ENCODE data around the gene SH3BGRL2. TPM values are rescaled to one million over a fixed set of nuclear protein-coding genes. Genes with fewer than 3 reads are reported as not detected.

Gene SH3BGRL2
- total and polyA plus RNA-seq, 2 experiments from 2014 or later: 8.4 to 24.5 TPM

DNA sequence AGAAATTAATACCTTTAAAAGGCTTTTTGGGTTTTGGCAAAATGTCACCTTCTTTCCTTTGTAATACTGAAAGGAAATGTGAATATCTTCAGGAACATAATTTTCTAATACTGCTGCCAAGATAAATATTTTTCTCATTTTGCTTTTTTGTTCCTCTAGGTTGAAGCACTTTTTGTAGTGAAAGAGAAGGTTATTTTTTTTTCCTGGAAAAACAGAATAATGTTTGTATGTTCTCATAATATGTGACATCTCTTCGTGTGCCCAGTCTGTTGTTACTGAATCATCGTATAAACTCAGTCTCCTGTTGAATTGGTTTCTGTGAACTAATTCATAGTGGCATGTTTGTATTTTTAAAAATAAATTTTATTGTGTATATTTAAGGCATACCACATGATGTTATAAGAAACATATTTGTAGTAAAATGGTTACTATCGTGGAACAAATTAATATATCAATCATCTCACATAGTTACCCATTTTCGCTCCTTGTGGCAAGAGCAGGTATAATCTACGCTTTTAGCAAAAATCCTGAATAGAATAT, 74.4 kb downstream of the SH3BGRL2 start:
- no peaks in the 10 kb centered on the region; the same call in 2 of the 3 replicates for H3K36me3 Mint-ChIP-seq (ENCODE audit: low read depth)
- no peak overlapping the region for H3K4me3 ChIP-seq
- DNase-seq (ENCODE audit: low spot score) (no peak), ATAC-seq (no peak)
- H3K27me3 Mint-ChIP-seq (ENCODE audit: insufficient read depth, low read depth, poor library complexity): no peaks in the 10 kb centered on the region
- no peaks in the 10 kb centered on the region for H3K79me2 ChIP-seq (replicated peaks; ENCODE audit: insufficient read depth)
- no peak for TF ChIP-seq EZH2 (IDR thresholded peaks at IDR 0.05; ENCODE audit: low read depth, unreplicated experiment)
- 0 out of 4 replicates have a peak, but pooled peaks of 1 of the 2 experiments have one; percentile 7 for TF ChIP-seq CTCF (conservative IDR thresholded peaks at IDR 0.05; ENCODE audit: low read depth in 2 of 2)
- no peaks in the 10 kb centered on the region for H3K4me1 ChIP-seq (ENCODE audit: insufficient read depth)
- H3F3A ChIP-seq (replicated peaks; ENCODE audit: low read depth): no peaks in the 10 kb centered on the region
- no peaks in the 10 kb centered on the region for H3K9me3 Mint-ChIP-seq
- no peaks in the 10 kb centered on the region for H3K9me2 ChIP-seq (ENCODE audit: insufficient read depth)
- no peaks in the 10 kb centered on the region for H3K36me3 ChIP-seq (ENCODE audit: insufficient read depth)
- H3K4me3 Mint-ChIP-seq: no peak overlapping the region
- peaks cover 16% of the 10 kb centered on the region for H3K4me1 Mint-ChIP-seq
- no peaks in the 10 kb centered on the region for H4K20me1 ChIP-seq (replicated peaks; ENCODE audit: insufficient read depth)
- no peaks in the 10 kb centered on the region for H3K27me3 ChIP-seq (ENCODE audit: insufficient read depth)
- H3K4me2 ChIP-seq: no peak overlapping the region
- H3K27ac ChIP-seq (ENCODE audit: low read depth): no peak overlapping the region
- H3K27ac Mint-ChIP-seq: no peak overlapping the region
- H2AFZ ChIP-seq: no peak overlapping the region

DNA sequence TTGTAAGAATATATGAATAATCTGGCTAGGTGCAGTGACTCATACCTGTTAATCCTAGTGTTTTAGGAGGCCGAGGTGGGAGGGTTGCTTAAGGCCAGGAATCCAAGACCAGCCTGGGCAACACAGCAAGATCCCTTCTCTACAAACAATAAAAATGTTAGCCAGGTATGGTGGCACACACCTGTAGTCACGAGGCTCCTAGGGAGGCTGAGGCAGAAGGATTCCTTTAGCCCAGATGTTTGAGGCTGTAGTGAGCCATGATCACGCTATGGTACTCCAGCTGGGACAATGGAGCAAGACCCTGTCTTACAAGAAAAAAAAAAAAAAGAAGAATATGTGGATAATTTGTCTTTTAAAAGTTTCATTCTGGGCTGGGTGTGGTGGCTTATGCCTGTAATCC, 75.4 kb downstream of the SH3BGRL2 start:
- H3K36me3 Mint-ChIP-seq (ENCODE audit: low read depth): no peaks in the 10 kb centered on the region; the same call in 2 of the 3 replicates
- H4K20me1 ChIP-seq (replicated peaks; ENCODE audit: insufficient read depth): no peaks in the 10 kb centered on the region
- no peak overlapping the region for H3K27ac ChIP-seq (ENCODE audit: low read depth)
- H3K27me3 Mint-ChIP-seq (ENCODE audit: insufficient read depth, low read depth, poor library complexity): no peaks in the 10 kb centered on the region
- H3K9me2 ChIP-seq (ENCODE audit: insufficient read depth): no peaks in the 10 kb centered on the region
- no peaks in the 10 kb centered on the region for H3K4me1 ChIP-seq (ENCODE audit: insufficient read depth)
- no peak for ATAC-seq
- H3K4me1 Mint-ChIP-seq: peaks cover 16% of the 10 kb centered on the region
- no peaks in the 10 kb centered on the region for H3K9me3 Mint-ChIP-seq
- no peak overlapping the region for H2AFZ ChIP-seq
- no peak for DNase-seq (ENCODE audit: low spot score)
- no peaks in the 10 kb centered on the region for H3K79me2 ChIP-seq (replicated peaks; ENCODE audit: insufficient read depth)
- no peaks in the 10 kb centered on the region for H3K27me3 ChIP-seq (ENCODE audit: insufficient read depth)
- H3K4me3 ChIP-seq: no peak overlapping the region
- H3K36me3 ChIP-seq (ENCODE audit: insufficient read depth): no peaks in the 10 kb centered on the region
- no peak overlapping the region for H3K4me3 Mint-ChIP-seq
- H3K4me2 ChIP-seq: no peak overlapping the region
- no peaks in the 10 kb centered on the region for H3F3A ChIP-seq (replicated peaks; ENCODE audit: low read depth)
- H3K27ac Mint-ChIP-seq: no peak overlapping the region
- TF ChIP-seq JUNB (IDR thresholded peaks at IDR 0.05; ENCODE audit: unreplicated experiment) (no peak), STAT1 (IDR thresholded peaks at IDR 0.05; ENCODE audit: unreplicated experiment) (no peak), ZNF462 (CRISPR knock-in tag; IDR thresholded peaks at IDR 0.05) (no peak), POLR2AphosphoS5 (IDR thresholded peaks at IDR 0.05; ENCODE audit: low read depth) (no peak), EZH2 (IDR thresholded peaks at IDR 0.05; ENCODE audit: low read depth, unreplicated experiment) (no peak), CTCF (conservative IDR thresholded peaks at IDR 0.05; ENCODE audit: low read depth in 2 of 2) (no peak)
- TF ChIP-seq, protein P1, sequence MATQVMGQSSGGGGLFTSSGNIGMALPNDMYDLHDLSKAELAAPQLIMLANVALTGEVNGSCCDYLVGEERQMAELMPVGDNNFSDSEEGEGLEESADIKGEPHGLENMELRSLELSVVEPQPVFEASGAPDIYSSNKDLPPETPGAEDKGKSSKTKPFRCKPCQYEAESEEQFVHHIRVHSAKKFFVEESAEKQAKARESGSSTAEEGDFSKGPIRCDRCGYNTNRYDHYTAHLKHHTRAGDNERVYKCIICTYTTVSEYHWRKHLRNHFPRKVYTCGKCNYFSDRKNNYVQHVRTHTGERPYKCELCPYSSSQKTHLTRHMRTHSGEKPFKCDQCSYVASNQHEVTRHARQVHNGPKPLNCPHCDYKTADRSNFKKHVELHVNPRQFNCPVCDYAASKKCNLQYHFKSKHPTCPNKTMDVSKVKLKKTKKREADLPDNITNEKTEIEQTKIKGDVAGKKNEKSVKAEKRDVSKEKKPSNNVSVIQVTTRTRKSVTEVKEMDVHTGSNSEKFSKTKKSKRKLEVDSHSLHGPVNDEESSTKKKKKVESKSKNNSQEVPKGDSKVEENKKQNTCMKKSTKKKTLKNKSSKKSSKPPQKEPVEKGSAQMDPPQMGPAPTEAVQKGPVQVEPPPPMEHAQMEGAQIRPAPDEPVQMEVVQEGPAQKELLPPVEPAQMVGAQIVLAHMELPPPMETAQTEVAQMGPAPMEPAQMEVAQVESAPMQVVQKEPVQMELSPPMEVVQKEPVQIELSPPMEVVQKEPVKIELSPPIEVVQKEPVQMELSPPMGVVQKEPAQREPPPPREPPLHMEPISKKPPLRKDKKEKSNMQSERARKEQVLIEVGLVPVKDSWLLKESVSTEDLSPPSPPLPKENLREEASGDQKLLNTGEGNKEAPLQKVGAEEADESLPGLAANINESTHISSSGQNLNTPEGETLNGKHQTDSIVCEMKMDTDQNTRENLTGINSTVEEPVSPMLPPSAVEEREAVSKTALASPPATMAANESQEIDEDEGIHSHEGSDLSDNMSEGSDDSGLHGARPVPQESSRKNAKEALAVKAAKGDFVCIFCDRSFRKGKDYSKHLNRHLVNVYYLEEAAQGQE (IDR thresholded peaks at IDR 0.05; ENCODE audit: unreplicated experiment): no peak
